ENCODE measurements around the gene HOXB6. TPM values are rescaled to one million over a fixed set of nuclear protein-coding genes. Genes with fewer than 3 reads are reported as not detected.

HOXB6 gene
- polyA plus RNA-seq, 3 donors: not detected

DNA sequence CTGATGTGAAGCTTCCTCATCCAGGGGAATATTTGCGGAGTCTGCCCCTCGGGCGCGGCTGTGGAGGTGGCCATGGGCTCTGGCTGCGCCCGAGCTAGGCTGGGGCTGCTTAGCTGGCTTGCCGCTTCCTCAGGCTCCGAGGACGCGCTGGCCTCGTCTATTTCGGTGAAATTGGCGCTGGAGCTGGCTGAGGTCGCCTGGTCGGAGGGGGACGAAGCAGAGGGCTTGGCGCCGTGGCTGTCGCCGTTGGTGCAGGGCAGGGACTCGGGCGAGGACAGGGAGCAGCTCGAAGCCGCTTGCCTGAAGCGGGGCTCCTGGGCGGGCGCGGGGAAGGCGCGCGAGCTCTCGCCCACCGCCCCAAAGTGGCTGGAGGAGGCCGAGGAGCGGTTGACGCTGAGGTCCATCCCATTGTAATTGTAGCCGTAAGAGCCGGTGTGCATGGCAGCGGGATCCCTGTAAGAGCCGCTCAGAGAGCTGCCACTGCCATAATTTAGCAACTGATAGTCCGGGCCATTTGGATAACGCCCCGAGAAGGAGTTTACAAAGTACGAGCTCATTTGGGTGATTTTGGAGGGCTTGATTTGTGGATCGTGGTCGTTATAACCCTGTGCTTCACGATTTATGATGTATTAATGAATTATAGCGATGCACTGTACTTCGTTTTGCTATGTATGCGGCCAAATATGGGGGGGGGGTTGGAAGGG lies 11.5 kb downstream of the HOXB6 start, which contains the start of gene HOXB5:
HOXB5 (minus strand) TSS at position 654 of the 704 bp plus-strand sequence; CDS start at position 557, 97 bp downstream.
- Histone ChIP-seq H3K4me3 (replicated peaks in 1 of 3; ENCODE audit: low read depth in 2 of 3, low read length in 3 of 3) (no peak within 1 kb of the TSS), H4K20me1 (ENCODE audit: insufficient read depth, low read length) (no peaks in the 10 kb centered on the region), H3K4me1 (ENCODE audit: control insufficient read depth in 1 of 2, insufficient read depth in 2 of 2, low read length in 2 of 2) (peaks cover 25 to 35% of the 10 kb centered on the region in 2 donors), H3K36me3 (replicated peaks in 1 of 2; ENCODE audit: control insufficient read depth in 1 of 2, insufficient read depth in 2 of 2, low read length in 2 of 2) (no peaks in the 10 kb centered on the region), H2AFZ (ENCODE audit: insufficient read depth, low read depth, low read length, poor library complexity, severe bottlenecking) (no peak within 1 kb of the TSS), H3K9me3 (replicated peaks in 1 of 2; ENCODE audit: control insufficient read depth in 1 of 2, insufficient read depth in 1 of 2, low read length in 2 of 2) (peaks cover 0 to 30% of the 10 kb centered on the region in 2 donors), H3K27ac (ENCODE audit: low read depth in 1 of 2, low read length in 2 of 2) (no peak within 1 kb of the TSS), H3K4me2 (replicated peaks; ENCODE audit: extremely low read depth, low read length, poor library complexity, severe bottlenecking) (peak within 1 kb of the TSS; percentile 11), H3K27me3 (ENCODE audit: control insufficient read depth in 2 of 2, insufficient read depth in 2 of 2, low read length in 2 of 2) (peaks cover 78 to 100% of the 10 kb centered on the region in 2 donors), H3K9ac (ENCODE audit: insufficient read depth, low read length, poor library complexity, severe bottlenecking) (no peak within 1 kb of the TSS), H3K79me2 (ENCODE audit: insufficient read depth, low read length) (no peaks in the 10 kb centered on the region)
- under 1% methylated on average over 44 of the region's 50 CpGs for WGBS (ENCODE audit: insufficient coverage)
- H3K4me3 Mint-ChIP-seq: peak within 1 kb of the TSS; percentile 31 to 92
- H3K9me3 Mint-ChIP-seq: peaks cover 0 to 35% (median 15%) of the 10 kb centered on the region in 7 donors
- no peak within 1 kb of the TSS for H3K27ac Mint-ChIP-seq
- H3K4me1 Mint-ChIP-seq: peaks cover 47% of the 10 kb centered on the region
- DNase-seq: no peak
- TF ChIP-seq, protein P1, sequence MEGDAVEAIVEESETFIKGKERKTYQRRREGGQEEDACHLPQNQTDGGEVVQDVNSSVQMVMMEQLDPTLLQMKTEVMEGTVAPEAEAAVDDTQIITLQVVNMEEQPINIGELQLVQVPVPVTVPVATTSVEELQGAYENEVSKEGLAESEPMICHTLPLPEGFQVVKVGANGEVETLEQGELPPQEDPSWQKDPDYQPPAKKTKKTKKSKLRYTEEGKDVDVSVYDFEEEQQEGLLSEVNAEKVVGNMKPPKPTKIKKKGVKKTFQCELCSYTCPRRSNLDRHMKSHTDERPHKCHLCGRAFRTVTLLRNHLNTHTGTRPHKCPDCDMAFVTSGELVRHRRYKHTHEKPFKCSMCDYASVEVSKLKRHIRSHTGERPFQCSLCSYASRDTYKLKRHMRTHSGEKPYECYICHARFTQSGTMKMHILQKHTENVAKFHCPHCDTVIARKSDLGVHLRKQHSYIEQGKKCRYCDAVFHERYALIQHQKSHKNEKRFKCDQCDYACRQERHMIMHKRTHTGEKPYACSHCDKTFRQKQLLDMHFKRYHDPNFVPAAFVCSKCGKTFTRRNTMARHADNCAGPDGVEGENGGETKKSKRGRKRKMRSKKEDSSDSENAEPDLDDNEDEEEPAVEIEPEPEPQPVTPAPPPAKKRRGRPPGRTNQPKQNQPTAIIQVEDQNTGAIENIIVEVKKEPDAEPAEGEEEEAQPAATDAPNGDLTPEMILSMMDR (IDR thresholded peaks at IDR 0.05): no peak
- H3K27me3 Mint-ChIP-seq (ENCODE audit: low read depth in 3 of 3): peaks cover 99 to 100% (median 100%) of the 10 kb centered on the region in 3 donors
- intact Hi-C loops (cut with micrococcal nuclease): loop anchor here (5.0 kb wide), 2 partner anchors 101 to 256 kb away; no protein-coding TSS in a partner anchor
- peaks cover 12 to 33% of the 10 kb centered on the region in 2 donors for H3K36me3 Mint-ChIP-seq

GRCh38 chr17:48592577-48592976 lies 12.2 kb downstream of the HOXB6 start:
- H3K9me3 Mint-ChIP-seq: peaks cover 0 to 32% (median 13%) of the 10 kb centered on the region in 7 donors
- Histone ChIP-seq H3K4me2 (replicated peaks; ENCODE audit: extremely low read depth, low read length, poor library complexity, severe bottlenecking) (no peak overlapping the region), H3K27me3 (ENCODE audit: control insufficient read depth in 2 of 2, insufficient read depth in 2 of 2, low read length in 2 of 2) (peaks cover 82 to 100% of the 10 kb centered on the region in 2 donors), H3K4me3 (replicated peaks in 1 of 3; ENCODE audit: low read depth in 2 of 3, low read length in 3 of 3) (no peak overlapping the region), H3K4me1 (ENCODE audit: control insufficient read depth in 1 of 2, insufficient read depth in 2 of 2, low read length in 2 of 2) (peaks cover 21 to 34% of the 10 kb centered on the region in 2 donors), H3K27ac (ENCODE audit: low read depth in 1 of 2, low read length in 2 of 2) (no peak overlapping the region), H3K9me3 (replicated peaks in 1 of 2; ENCODE audit: control insufficient read depth in 1 of 2, insufficient read depth in 1 of 2, low read length in 2 of 2) (peaks cover 0 to 26% of the 10 kb centered on the region in 2 donors), H2AFZ (ENCODE audit: insufficient read depth, low read depth, low read length, poor library complexity, severe bottlenecking) (no peak overlapping the region), H3K36me3 (replicated peaks in 1 of 2; ENCODE audit: control insufficient read depth in 1 of 2, insufficient read depth in 2 of 2, low read length in 2 of 2) (no peaks in the 10 kb centered on the region), H3K9ac (ENCODE audit: insufficient read depth, low read length, poor library complexity, severe bottlenecking) (no peak overlapping the region), H3K79me2 (ENCODE audit: insufficient read depth, low read length) (no peaks in the 10 kb centered on the region), H4K20me1 (ENCODE audit: insufficient read depth, low read length) (no peaks in the 10 kb centered on the region)
- peaks cover 47% of the 10 kb centered on the region for H3K4me1 Mint-ChIP-seq
- TF ChIP-seq, protein P1 (IDR thresholded peaks at IDR 0.05): no peak
- H3K36me3 Mint-ChIP-seq: peaks cover 9 to 33% of the 10 kb centered on the region in 2 donors
- intact Hi-C loops (cut with micrococcal nuclease): loop anchor here (5.0 kb wide), 2 partner anchors 100 to 255 kb away; no protein-coding TSS in a partner anchor
- H3K27ac Mint-ChIP-seq: peak overlapping the region in 2 of 7 donors; percentile 36 to 64
- DNase-seq: no peak
- H3K4me3 Mint-ChIP-seq: peak overlapping the region in 1 of 2 donors; percentile 92
- H3K27me3 Mint-ChIP-seq (ENCODE audit: low read depth in 3 of 3): peaks cover 99 to 100% (median 100%) of the 10 kb centered on the region in 3 donors
- WGBS (ENCODE audit: insufficient coverage): 1% methylated on average over 8 of the region's 14 CpGs

All from CD14-positive monocyte (primary cell).